Superior temporal gyrus (tissue), 1 donor: ENCODE measurements around the gene SCGB3A2.

Experiments
- DNase-seq: peaks from one replicate; pipeline ENCODE4 v3.0.0-alpha.2; 2016; ENCODE audit errors: extremely low spot score

The SCGB3A2 gene, protein sequence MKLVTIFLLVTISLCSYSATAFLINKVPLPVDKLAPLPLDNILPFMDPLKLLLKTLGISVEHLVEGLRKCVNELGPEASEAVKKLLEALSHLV

DNA sequence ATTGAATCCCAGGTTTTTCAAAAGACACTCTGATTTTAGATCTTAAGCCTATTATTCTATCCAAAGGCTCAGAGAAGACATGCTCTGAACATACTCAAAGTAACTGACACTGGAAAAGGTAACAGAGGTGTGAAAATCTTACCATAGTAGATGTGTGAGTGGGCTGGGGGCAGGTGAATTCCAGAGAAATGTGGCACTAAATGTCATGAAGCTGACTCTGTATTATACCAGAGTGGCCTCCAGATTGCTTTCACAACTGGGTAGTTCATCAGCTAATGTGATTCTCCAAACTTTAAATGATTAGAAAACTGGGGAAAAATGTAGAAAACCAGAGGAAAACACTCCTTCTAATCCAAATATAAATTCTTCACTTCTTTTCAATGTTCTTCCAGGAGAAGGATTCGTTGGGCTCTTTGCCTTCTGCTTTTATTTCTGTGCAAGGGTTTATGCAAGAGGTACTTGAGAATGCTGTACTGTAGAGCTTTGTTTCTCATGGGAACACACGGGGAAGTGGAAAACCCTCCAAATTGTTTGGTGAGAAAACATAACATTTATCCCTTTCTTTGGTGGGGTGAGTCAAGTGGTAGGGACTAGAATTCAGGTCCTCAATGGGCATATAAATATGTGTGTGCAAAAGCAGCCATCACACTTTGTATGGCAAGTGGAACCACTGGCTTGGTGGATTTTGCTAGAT, at the start of gene SCGB3A2:
Gene SCGB3A2 (plus strand): TSS at position 646 of the 694 bp plus-strand sequence. CDS start 93 bp downstream, outside the sequence.
- no peak for DNase-seq

DNA sequence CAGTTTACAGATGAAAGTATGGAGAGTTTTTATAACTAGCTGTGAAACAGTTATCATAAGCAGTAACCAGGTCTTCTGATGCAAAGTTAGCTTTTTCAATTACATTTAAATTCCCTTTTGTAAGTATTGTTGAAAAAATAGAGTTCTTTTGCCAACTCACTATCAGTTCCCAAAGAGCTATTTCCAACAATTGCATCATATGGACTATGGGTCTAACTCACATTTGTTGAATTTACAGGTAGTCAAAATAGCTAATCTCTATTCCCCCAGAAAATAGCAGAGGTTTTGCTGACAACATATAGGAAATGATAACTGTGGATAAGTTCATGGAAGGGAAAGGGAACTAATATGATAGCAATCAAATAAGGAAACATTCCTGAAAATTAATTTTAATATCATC, 48.5 kb upstream of the SCGB3A2 start:
- no peak for DNase-seq

DNA sequence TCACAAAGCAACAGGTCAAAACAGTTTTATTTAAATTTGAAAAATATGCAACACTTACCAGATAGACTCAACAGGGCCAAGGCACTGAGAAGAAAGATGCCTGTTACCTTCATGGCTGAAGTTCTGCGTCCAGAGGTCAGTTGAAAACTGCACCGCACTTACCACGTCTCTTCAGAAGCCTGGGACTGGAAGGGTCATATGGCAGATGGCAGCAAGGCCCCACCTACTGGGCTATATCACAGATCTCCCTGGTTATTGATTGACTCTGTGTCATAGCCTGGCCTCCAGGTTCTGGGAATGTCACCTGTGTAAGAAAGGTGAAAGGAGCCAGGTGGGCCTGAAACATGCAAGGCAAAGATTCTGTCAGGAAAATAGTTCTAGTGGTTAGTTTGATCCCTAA, 47.0 kb upstream of the SCGB3A2 start, which contains the start of gene SPINK1:
Gene SPINK1 (minus strand): TSS at position 207 of the 400 bp plus-strand sequence. CDS start 94 bp downstream, at position 113.
- DNase-seq: no peak

DNA sequence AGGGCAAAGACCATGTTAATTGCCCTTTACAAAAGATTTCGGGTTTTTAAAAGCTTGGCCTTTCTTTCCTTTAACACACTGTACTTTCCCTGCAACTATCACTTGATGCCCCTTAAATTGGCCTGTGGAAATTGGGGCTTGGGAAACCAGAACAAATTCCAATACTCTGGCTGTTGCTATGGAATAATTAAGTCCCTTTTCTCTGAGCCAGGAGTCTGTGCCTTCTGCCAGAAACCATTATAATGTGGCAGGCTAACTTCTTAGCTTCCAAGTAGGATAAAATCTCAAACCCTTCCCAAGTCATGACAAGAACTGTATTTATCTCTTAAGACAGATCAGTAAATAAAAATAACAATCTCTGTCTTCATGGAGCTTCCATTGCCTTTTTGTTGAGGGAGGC, 46.0 kb upstream of the SCGB3A2 start:
- DNase-seq: no peak

DNA sequence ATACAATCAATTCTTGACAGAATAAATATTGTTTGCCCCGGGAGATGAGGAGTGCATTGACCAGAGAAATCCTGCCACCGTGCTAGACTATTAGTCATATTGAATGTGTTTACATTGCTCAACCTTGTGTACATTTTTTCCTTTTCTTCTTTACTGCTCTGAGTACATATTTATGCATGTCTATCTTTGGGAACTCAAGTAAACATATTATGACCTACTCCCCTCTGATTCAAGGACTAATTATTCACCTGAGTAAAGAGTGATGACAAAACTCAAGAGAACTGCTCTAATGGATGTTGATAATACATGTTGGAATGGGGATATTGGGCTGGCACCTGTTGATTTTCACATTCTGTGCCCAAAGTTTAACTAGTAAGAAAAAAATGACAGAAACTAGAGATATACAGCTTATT, 43.1 kb upstream of the SCGB3A2 start:
- DNase-seq: no peak

DNA sequence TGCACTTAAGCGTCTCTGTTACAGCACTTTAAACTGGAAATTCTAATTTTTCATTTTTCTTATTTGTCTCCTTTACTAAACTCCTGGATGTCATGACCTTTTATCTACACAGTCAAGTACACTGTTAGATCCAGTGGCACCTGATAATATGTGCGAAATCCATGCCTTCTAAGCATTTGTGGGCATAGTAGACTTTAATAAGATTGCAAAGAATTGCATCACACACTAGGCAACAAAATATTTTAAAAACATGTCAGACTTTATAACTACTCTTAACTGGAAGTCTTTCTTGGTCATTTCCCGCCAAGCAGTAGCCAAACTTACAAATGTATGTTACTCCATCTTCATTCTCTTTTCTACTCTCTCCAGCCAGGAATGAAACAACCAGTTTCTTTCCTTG, 42.1 kb upstream of the SCGB3A2 start:
- no peak for DNase-seq

DNA sequence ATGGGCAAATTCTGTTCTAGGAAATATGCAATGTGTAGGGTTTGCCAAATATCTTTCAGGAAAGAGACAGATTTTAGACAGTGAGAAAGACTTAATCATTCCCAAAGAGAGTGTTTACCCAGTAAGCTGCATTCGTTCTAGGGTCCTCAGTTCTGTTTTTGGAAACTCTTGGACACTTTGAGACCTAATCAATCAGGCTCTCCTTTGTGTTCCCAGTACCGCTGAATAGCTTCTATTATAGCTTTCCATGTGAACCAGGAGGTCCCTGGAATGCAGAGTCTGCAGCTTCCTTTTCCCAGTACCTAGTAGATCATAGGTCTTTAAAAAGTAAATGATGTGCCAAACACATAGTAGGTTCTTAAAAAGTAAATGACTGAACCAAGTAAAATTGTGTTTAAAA, 35.6 kb upstream of the SCGB3A2 start:
- no peak for DNase-seq

DNA sequence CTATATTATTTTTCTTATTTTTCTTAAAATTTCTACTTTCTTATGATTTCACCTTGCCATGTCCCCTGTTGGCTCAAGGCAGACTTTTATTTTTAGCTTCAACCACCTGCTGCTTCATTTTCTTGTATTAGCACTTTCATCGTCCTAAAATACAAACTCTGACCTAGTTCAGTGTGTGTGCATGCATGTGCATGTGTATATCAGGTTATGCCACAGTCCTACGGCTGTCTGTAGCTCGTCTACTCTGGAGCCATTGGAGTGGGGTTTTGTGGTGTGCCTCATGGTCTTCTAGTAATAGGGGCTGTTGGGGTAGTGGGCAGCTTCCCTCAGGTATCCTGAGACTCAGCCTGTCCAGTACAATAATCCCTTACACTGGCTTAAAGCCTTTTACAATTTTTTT, 33.7 kb upstream of the SCGB3A2 start:
- DNase-seq: no peak

DNA sequence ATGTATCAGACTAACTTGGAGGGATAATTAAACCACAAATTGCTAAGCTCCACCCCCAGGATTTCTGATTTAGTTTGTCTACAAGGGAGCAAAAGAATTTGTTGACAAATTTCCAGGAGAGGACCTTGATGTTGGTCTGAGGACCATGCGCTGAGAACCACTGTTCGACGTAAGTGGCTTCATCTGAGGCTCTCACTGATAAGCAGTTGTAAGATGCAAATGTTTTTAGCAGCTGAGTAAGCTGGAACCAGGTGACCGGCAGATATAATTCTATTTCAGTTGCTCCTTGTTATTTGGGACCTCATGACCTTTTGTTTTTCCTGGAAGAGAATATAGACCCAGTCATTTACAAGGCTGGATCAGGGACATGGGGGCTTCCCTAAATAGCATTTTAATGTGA, 32.9 kb upstream of the SCGB3A2 start:
- DNase-seq: no peak

DNA sequence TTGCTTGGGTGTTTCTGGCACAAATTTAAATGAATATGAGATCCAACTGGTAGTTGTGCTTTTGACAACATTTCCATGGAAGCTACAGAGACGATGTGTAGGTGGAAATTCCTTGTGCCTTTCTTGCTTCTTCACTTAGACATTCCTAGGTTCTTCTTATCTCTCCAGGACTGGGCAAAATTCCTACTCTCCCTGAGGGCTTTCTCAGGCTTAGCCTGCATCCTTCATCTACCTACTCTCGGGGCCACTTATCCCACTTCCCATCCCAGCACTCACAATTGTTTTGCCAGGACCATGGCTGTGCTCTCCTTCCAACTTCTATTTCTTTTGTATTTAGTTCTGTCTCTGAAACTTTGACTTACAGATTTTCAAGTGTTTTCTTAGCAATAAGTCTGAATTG, 29.3 kb upstream of the SCGB3A2 start:
- no peak for DNase-seq

DNA sequence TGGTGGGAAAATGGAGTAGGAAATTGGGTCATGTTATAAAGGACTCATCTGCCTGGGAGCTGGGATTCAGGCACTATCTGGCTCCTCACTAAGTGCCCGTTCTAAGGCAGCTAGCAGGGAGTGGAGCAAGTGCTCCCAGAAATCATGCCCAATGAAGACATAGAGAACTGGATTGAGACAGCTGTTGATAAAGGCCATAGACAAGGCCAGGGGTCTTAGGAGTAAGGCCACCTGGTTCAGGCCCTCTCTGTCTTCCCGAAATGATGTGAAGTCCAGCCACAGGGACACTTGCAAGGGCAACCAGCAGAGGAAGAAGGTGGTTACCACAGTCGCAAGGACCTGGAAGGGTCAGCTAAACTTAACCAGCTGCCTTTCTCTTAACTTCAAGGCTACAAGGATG, 26.9 kb upstream of the SCGB3A2 start:
- DNase-seq: no peak

DNA sequence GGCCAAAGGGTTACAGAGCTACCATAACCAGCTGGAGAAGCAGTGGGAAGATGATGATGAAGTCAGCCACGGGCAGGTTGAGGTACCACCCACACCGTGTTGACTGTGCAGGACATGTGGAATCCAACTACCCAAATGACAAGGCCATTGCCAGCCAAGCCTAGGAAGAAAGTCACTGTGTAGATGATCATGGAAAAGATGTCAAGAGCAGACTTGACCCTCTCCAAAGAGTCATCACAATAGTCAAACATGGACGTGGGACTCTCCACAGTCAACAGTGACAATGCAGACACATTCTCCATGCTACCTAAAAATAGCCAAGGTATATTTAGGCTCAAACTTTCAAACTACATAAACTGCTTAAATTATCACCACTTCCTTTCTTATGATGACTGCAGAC, 26.1 kb upstream of the SCGB3A2 start:
- no peak for DNase-seq

DNA sequence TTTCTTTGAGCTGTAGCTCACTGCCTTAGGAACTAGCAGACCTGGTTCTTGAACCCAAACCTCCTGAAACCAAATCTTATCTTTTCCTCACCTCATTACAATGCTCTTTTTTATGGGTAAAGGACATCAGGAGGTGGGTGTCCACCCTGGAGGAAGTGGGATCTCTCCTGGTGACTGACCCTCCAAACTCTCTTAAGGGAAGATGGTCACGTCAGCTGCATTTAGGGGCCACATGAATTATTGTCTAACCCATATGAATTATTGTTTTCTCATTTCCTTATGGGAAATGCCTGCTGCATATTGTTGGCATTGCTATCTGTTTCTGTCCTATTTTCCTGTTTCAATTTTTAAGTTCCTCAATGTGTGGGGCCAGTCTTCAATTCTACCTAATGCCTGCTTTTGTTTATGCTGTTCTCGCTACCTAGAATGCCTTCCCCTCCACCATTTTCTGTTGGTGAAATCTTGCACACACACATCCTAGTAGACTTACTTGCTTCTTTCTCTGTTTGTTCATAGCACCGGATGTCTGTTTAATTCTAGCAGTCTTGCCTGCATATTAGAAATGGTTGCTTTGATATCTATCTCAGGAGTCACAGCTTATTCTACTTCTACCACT, 25.0 kb upstream of the SCGB3A2 start:
- DNase-seq: no peak

DNA sequence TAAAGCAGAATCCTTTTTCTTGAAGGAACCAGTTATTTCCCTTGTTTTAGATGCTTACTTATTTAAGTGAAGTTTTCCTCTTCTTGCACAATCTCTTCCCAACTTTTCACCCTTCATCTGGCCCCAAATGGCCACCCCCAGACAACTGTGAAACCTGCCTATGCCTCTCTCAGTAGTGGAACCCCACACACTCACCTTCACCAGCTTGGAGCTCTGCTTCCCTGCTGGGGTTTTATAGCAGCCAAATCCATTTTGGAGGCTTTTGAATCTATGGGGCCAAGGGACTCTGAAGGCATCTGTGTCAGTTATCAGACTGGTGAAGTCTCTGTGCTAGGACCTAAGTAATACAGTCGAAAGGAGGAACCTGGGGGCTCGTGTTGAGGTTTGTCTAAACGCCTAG, 24.2 kb upstream of the SCGB3A2 start:
- no peak for DNase-seq

DNA sequence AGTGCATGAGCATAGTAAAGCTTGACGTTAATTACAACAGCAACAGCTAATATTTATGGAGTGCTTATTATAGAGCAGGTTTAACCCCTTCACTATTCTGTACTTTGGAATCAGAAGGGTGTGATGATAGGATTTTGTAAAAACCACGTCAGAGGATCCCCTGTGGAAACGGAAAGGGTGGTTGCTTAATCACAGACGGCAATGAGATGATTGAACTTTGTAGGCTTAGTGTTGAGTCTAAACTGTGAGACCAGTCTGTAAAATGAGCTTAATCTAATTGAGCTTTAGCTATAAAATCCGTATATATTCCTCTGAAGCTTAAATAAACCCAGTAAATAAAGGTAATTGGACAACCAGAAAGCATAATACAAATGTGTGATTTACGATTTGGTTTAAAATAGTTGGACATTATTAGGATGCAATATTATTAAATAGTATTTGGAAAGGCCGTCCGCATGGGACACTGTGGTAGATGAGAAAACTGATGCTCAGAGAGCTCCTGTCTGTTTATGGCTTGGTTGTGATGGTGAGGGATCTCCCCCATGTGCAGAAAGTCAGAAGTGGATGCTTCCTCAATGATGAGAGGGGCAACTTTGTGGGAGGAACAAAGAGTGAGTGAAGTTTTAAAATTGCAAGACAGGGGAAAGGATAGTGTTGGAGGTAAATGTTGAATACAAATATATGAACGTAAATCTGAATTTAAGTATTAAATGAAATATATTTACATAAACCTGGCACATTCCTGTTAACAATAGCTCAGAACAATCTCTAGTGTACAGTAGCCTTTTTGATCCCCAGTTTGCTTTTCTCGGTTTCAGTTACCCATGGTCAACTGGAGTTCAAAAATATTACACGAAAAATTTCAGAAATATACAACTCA, 23.4 kb upstream of the SCGB3A2 start:
- DNase-seq: no peak

DNA sequence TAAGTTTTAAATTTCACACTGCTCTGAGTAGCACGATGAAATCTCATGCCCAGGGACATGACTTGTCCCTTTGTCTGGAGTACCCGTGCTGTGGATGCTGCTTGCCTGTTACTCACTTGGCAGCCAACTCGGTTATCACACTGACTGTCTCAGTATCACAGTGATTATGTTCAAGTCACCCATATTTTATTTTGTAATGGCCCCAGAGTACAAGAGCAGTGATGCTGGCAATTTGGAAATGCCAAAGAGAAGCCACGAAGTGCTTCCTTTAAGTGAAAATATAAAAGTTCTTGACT, 22.8 kb upstream of the SCGB3A2 start:
- DNase-seq: no peak

DNA sequence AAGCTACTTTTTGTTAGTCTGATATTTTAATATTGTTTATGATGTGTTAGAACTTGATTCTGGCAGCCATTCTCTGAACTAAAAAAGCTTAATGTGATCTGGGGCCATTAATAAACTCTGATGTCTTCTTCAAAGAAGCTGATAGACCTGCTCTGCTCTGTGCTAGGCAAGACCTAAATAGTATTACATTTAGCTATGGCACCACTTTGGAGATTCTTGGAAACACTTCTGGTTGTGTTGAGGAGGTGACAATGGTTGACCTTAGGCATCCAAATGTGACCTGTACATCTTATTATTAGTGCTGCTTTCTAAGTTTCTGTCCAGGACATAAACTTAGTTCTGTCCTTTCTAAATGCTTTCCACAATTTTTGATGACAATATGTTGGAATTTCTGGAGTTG, 21.7 kb upstream of the SCGB3A2 start:
- DNase-seq: no peak

DNA sequence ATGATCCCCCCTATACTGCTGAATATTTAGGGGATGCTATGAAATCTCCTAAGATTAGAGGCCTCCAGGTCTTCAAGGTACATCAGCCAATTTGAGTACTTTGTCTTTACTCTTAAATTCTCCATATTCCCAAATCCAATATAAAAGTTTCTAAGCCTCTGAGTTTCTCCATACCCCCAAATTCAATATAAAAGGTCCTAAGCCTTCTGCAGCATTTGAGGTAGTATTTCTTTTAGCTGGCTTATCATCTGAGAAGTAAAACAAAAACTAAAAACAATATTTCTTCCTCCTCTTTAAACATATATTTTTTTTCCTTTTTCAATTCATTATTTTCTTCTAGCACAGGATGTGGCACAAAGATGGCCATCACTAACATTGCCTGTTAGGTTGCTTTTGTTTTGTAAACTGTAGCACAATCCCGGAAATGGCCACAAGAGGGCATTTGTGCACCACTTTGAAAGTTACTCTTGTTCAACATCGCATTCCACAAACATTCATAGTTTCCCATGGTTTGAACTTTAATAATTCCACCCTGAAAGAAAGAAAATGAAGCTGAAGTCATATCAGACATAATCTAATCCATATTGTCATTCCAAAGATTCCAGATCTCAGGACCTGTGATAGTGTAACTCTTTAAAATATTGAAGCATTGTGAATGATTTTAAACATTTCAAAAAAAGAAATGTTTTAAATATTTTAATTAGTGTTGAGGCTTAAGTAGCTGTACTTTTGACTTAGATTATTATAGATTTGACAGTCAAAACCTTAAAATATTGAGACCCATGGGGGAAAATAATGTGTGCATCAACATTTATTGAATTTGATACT, 21.0 kb upstream of the SCGB3A2 start:
- peak; percentile 92 for DNase-seq

DNA sequence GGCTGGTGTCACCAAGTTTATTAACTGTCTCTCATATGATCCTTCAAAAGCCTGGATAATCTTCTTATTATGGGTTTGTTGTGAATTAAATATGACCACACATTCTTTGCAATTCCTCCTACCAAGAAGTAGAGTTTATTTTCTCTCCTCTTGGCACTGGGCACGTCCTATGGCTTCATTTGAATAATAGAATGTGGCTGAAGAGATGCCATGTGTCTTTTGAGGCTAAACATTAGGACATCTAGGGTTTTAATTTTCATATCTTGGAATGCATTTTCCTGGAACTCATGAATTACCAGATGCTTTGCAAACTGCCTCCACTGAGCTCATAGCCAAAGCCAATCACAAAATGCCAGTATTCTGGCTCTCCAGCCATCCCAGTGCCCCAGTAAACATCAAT, 19.9 kb upstream of the SCGB3A2 start:
- DNase-seq: no peak

DNA sequence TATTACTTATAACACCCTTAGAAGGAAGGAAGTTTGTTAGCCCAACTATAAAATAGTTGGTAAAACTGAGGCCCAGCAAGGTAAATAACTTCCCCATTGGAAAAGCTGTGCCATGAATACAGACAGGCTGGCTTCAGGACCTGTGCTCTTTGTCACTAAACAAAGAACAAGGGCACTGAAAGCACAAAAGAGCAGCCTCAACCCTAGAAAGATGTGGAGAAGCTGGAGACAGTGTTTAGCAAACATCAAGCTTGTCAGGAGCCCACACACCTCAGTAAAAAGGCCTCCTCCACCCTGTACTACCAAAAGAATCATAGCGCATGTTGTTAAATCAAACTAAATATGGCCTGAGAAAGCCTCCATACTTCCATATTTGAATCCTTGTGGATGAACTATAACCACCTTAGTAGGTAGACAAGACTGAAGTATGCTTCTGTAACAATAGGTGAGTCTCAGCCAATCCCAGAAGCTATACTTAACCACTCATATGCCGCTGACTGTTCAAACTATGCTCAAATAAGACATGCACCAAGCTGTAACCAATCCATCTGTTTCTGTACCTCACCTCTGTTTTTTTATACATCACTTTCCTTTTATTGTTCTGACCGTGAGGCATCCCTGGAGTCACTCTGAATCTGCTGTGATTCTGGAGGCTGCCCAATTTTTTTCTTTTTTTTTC, 18.4 kb upstream of the SCGB3A2 start:
- no peak for DNase-seq

DNA sequence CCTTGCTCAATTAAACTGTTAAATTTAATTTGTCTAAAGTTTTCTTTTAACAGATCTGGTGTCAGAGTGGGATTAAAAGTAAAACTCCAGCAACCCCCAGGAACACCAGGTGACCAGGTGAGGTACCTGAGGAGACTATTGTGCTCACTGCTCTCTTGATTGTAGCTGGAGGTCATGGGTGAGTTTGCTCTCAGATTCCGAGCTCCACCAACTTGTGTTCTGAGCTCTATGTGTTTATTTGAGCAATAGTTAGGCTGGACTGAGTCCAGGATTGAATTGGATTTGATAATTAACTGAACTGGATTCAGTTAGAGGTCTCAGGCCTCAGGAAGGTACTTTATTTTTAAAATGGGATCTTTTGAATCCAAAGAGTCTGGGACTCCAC, 17.9 kb upstream of the SCGB3A2 start:
- DNase-seq: no peak
